ACC112 (cell line): Measurements from ENCODE around the gene CSTA.

Source experiments
- H2AFZ ChIP-seq: fragments of 200-600 bp; sonication (generic); one replicate; pipeline ENCODE4 v1.6.0; 2017; ENCODE audit warnings: antibody characterized with exemption, low read length; ENCODE audit not compliant: unreplicated experiment
- H3K27ac ChIP-seq: fragments of 200-600 bp; sonication (generic); 2 replicates; pipeline ENCODE4 v1.5.1; 2014; ENCODE audit warnings: low read depth, mild to moderate bottlenecking, antibody characterized with exemption, low read length, moderate library complexity
- H3K27me3 ChIP-seq: fragments of 200-600 bp; sonication (generic); 2 replicates; pipeline ENCODE4 v1.6.1; 2014; ENCODE audit warnings: mild to moderate bottlenecking, antibody characterized with exemption, low read length, moderate library complexity, mixed read lengths; ENCODE audit not compliant: insufficient read depth
- H3K36me3 ChIP-seq: fragments of 200-600 bp; sonication (generic); 2 replicates; pipeline ENCODE4 v1.6.1; 2016; ENCODE audit warnings: mild to moderate bottlenecking, antibody characterized with exemption, low read length, moderate library complexity, mixed read lengths; ENCODE audit not compliant: insufficient read depth
- H3K4me1 ChIP-seq: fragments of 200-600 bp; sonication (generic); one replicate; pipeline ENCODE4 v1.6.1; 2016; ENCODE audit warnings: low read length, mixed read lengths; ENCODE audit not compliant: insufficient read depth, unreplicated experiment, control insufficient read depth
- H3K4me3 ChIP-seq: fragments of 200-600 bp; sonication (generic); 2 replicates; pipeline ENCODE4 v1.5.1; 2014; ENCODE audit warnings: mild to moderate bottlenecking, low read depth, low read length
- H3K79me2 ChIP-seq: fragments of 200-600 bp; sonication (generic); one replicate; pipeline ENCODE4 v1.6.0; 2016; ENCODE audit warnings: low read length; ENCODE audit not compliant: control insufficient read depth, unreplicated experiment, insufficient read depth

The CSTA gene

GRCh38 chr3:122382888-122383666, 58.0 kb downstream of the CSTA start, which contains the start of gene MIX23:
TSS of gene MIX23 (minus strand) at chr3:122383231. CDS start at chr3:122383224, 7 bp downstream.
- H3K36me3 ChIP-seq, result peaks cover 11% of the 10 kb centered on the region
- H2AFZ ChIP-seq, result peak within 1 kb of the TSS; percentile 97
- H3K79me2 ChIP-seq, result peaks cover 66% of the 10 kb centered on the region
- H3K27me3 ChIP-seq, result no peaks in the 10 kb centered on the region
- H3K4me3 ChIP-seq, result peak within 1 kb of the TSS; percentile 98
- H3K27ac ChIP-seq, result peak within 1 kb of the TSS; percentile 88
- H3K4me1 ChIP-seq, result peaks cover 21% of the 10 kb centered on the region

- Histone ChIP-seq H2AFZ (peak within 1 kb of the TSS; percentile 97), H3K27ac (peak within 1 kb of the TSS; percentile 88), H3K36me3 (peaks cover 11% of the 10 kb centered on the region), H3K27me3 (no peaks in the 10 kb centered on the region), H3K4me1 (peaks cover 21% of the 10 kb centered on the region), H3K4me3 (peak within 1 kb of the TSS; percentile 98), H3K79me2 (peaks cover 65% of the 10 kb centered on the region)
These were observed 59.0 kb downstream of the CSTA start, which contains the start of gene FAM162A for GRCh38 chr3:122383771-122384697. TSS of gene FAM162A (plus strand) at chr3:122384182. CDS start at chr3:122384266, 84 bp downstream.

GRCh38 chr3:122387709-122388108, 62.7 kb downstream of the CSTA start:
- no peak overlapping the region for H3K27ac ChIP-seq
- H3K4me1 ChIP-seq, result peaks cover 19% of the 10 kb centered on the region
- peaks cover 36% of the 10 kb centered on the region for H3K79me2 ChIP-seq

DNA sequence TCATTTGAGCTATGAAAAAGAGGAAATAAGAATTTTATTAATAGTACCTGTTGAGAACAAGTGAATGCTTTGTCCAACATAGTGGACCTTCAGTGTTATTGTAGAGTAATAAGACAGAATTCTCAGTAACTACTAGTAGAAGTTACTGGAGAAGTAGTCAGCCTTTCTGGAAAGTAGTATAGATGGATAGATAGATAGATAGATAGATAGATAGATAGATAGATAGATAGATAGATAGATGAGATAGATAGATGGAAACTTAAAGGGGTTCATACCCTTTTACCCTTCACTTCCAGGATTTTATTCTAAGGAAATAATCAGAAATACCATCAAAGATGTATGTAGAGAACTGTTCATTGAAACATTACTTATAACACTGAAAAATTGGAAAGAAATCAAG, 64.1 kb downstream of the CSTA start:
- H3K4me1 ChIP-seq, result peaks cover 14% of the 10 kb centered on the region
- no peak overlapping the region for H3K27ac ChIP-seq
- peaks cover 11% of the 10 kb centered on the region for H3K36me3 ChIP-seq
- peaks cover 28% of the 10 kb centered on the region for H3K79me2 ChIP-seq
- H2AFZ ChIP-seq, result no peak overlapping the region
- no peaks in the 10 kb centered on the region for H3K27me3 ChIP-seq
- no peak overlapping the region for H3K4me3 ChIP-seq

More at GRCh38 chr3:122387709-122388108, 62.7 kb downstream of the CSTA start:
- Histone ChIP-seq H3K27me3 (no peaks in the 10 kb centered on the region), H2AFZ (no peak overlapping the region), H3K36me3 (peaks cover 11% of the 10 kb centered on the region), H3K4me3 (no peak overlapping the region)

DNA sequence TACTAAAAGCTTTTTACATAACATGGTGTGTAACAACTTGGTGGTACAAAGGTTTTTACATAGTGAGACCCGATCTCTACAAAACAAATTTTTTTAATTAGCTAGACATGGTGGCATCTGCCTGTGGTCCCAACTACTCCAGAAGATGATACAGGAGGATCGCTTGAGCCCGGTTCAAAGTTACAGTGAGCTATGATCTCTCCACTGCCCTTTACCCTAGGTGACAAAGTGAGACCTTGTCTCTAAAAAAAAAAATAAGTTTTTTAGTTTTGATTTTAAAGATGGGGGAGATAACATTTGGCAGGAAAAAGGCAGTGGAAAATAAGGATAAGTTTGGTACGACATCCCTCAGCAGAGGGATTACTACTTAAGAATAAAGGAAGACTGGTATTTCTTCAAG, 64.8 kb downstream of the CSTA start:
- Histone ChIP-seq H3K27ac (no peak overlapping the region), H3K36me3 (peaks cover 11% of the 10 kb centered on the region), H3K27me3 (no peaks in the 10 kb centered on the region), H3K4me1 (peaks cover 14% of the 10 kb centered on the region), H2AFZ (no peak overlapping the region), H3K79me2 (peaks cover 28% of the 10 kb centered on the region), H3K4me3 (no peak overlapping the region)

GRCh38 chr3:122390665-122391064, 65.6 kb downstream of the CSTA start:
- Histone ChIP-seq H3K4me3 (no peak overlapping the region), H3K27ac (no peak overlapping the region), H3K79me2 (peaks cover 26% of the 10 kb centered on the region)

More at GRCh38 chr3:122390665-122391064, 65.6 kb downstream of the CSTA start:
- Histone ChIP-seq H3K36me3 (peaks cover 9% of the 10 kb centered on the region), H3K27me3 (no peaks in the 10 kb centered on the region), H3K4me1 (peaks cover 14% of the 10 kb centered on the region), H2AFZ (no peak overlapping the region)
